Erythroblast (primary cell): ENCODE data around the gene KIF1A.
"Not testable (repeated sequence)": the region's sequence is repeated elsewhere in the genome, so short reads cannot be mapped to it uniquely, and the experiment has no call there.

ENCODE experiments used
- GATA1 ChIP-seq: IDR thresholded peaks from 2 replicates; pipeline ENCODE4 v1.6.1; 2011; ENCODE audit warnings: low read depth, mild to moderate bottlenecking, control low read depth, low read length, moderate library complexity
- POLR2A ChIP-seq: IDR thresholded peaks from 2 replicates; pipeline ENCODE4 v1.6.1; 2011; ENCODE audit warnings: mild to moderate bottlenecking, low read length

- TF ChIP-seq POLR2A, GATA1: not testable (repeated sequence)
These were observed 145.4 kb downstream of the KIF1A start for GRCh38 chr2:240674461-240675184.
